A549 (cell line): ENCODE results near the gene NKAIN2.

Source experiments
- CHD2 ChIP-seq: fragments of 150-350 bp; IDR thresholded peaks from 2 replicates; pipeline ENCODE4 v1.6.1; 2014; ENCODE audit warnings: low read length; ENCODE audit not compliant: partially characterized antibody
- CTCF ChIP-seq: fragments of >200 bp; sonication (Bioruptor Twin); formaldehyde crosslinking; IDR thresholded peaks from 3 replicates; pipeline ENCODE4 v1.5.1; 2016
- EP300 ChIP-seq, 2 experiments: fragments of >200 bp; sonication (Bioruptor Twin); formaldehyde crosslinking; IDR thresholded peaks; 2 replicates in 1 of 2; 3 replicates in 1 of 2; pipeline ENCODE4 v1.6.1; 2016 to 2017
- MAFK ChIP-seq: fragments of 450-650 bp; IDR thresholded peaks from 2 replicates; pipeline ENCODE4 v1.6.1; 2014; ENCODE audit not compliant: partially characterized antibody
- NR3C1 ChIP-seq: fragments of >200 bp; sonication (Bioruptor Twin); formaldehyde crosslinking; IDR thresholded peaks from 3 replicates; pipeline ENCODE4 v1.6.1; 2017
- POLR2AphosphoS2 ChIP-seq: conservative IDR thresholded peaks from 2 replicates; pipeline ENCODE4 v1.6.1; 2012; ENCODE audit warnings: low read length, improper control_type of control experiment, inconsistent platforms
- RAD21 ChIP-seq, 2 experiments: fragments of >200 bp in 1 of 2; sonication (Bioruptor Twin) in 1 of 2; formaldehyde crosslinking in 1 of 2; IDR thresholded peaks in 1 of 2; conservative IDR thresholded peaks in 1 of 2; 2 replicates in 1 of 2; 3 replicates in 1 of 2; pipeline ENCODE4 v1.6.1; 2012 to 2018; ENCODE audit warnings: inconsistent platforms in 1 of 2
- RCOR1 ChIP-seq: fragments of 150-350 bp; IDR thresholded peaks from 2 replicates; pipeline ENCODE4 v1.6.1; 2014; ENCODE audit warnings: antibody characterized with exemption, low read length, low read depth
- RFX5 ChIP-seq: fragments of 450-650 bp; IDR thresholded peaks from 2 replicates; pipeline ENCODE4 v1.7.1; 2014; ENCODE audit warnings: antibody characterized with exemption, mild to moderate bottlenecking, moderate library complexity

- TF ChIP-seq CTCF (no peak), POLR2AphosphoS2 (no peak), NR3C1 (no peak), RAD21 (conservative IDR thresholded peaks at IDR 0.05 in 1 of 2, IDR thresholded peaks at IDR 0.05 in 1 of 2) (no peak), RCOR1 (no peak), MAFK (no peak), CHD2 (no peak), RFX5 (no peak), EP300 (IDR thresholded peaks at IDR 0.05) (no peak)
These were observed 360.7 kb downstream of the NKAIN2 start for GRCh38 chr6:124164343-124164742.
